ENCODE data around the gene PIP5K1B. TPM values are rescaled to one million over a fixed set of nuclear protein-coding genes. Genes with fewer than 3 reads are reported as not detected.

The PIP5K1B gene
- total RNA-seq, 1 experiment from 2014 or later, result 2.5 TPM

- Histone ChIP-seq H3K23me2 (ENCODE audit: insufficient read length, low read depth, low read length, poor library complexity, severe bottlenecking) (no peaks in the 10 kb centered on the region), H3K4me1 (ENCODE audit: insufficient read depth, low read length) (peaks cover 5% of the 10 kb centered on the region; the same call in 1 of the 2 replicates), H3K14ac (ENCODE audit: insufficient read depth, low read length) (no peak overlapping the region), H2BK20ac (ENCODE audit: low read depth, low read length, poor library complexity, severe bottlenecking) (no peak overlapping the region), H3K79me2 (ENCODE audit: insufficient read depth, low read length) (no peaks in the 10 kb centered on the region), H3T11ph (ENCODE audit: low read length) (no peak overlapping the region), H2BK12ac (ENCODE audit: insufficient read length, low read depth, low read length) (no peak overlapping the region), H3K4ac (ENCODE audit: low read depth, low read length) (no peak overlapping the region), H2AFZ (ENCODE audit: low read length) (no peak overlapping the region), H2BK15ac (ENCODE audit: low read depth, low read length) (no peak overlapping the region), H2BK120ac (ENCODE audit: low read depth, low read length, poor library complexity, severe bottlenecking) (no peak overlapping the region), H3K9me3 (ENCODE audit: control insufficient read depth, low read depth, low read length) (no peaks in the 10 kb centered on the region), H2AK5ac (ENCODE audit: insufficient read length, low read length) (no peak overlapping the region), H4K91ac (ENCODE audit: insufficient read length, low read depth, low read length) (no peak overlapping the region), H4K8ac (replicated peaks; ENCODE audit: insufficient read length, low read depth, low read length) (no peak overlapping the region), H3K23ac (ENCODE audit: insufficient read length, low read depth, low read length) (no peak overlapping the region), H3K79me1 (ENCODE audit: insufficient read depth, low read depth, low read length, poor library complexity, severe bottlenecking) (no peaks in the 10 kb centered on the region), H3K27ac (ENCODE audit: insufficient read length, low read depth, low read length) (no peak overlapping the region), H3K9ac (ENCODE audit: extremely low read depth, insufficient read length, low read length) (no peak overlapping the region), H4K5ac (ENCODE audit: insufficient read length, low read depth, low read length) (no peak overlapping the region), H3K18ac (ENCODE audit: insufficient read length, low read depth, low read length) (no peak overlapping the region), H4K20me1 (ENCODE audit: control insufficient read depth, insufficient read depth, insufficient read length) (no peaks in the 10 kb centered on the region), H2BK5ac (ENCODE audit: insufficient read length, low read length) (no peak overlapping the region), H3K27me3 (ENCODE audit: insufficient read depth, low read length) (no peaks in the 10 kb centered on the region), H3K4me2 (ENCODE audit: insufficient read depth, insufficient read length, low read length) (no peak overlapping the region), H3K56ac (ENCODE audit: insufficient read length, low read depth, low read length) (no peak overlapping the region)
- H3K4me3 Mint-ChIP-seq, result no peak overlapping the region
- no peak for DNase-seq
- H3K9me3 Mint-ChIP-seq, result no peaks in the 10 kb centered on the region
- H3K36me3 Mint-ChIP-seq (ENCODE audit: insufficient read depth in 1 of 3, low read depth in 3 of 3), result no peaks in the 10 kb centered on the region; a peak in 1 of 7 replicates
- no peak for TF ChIP-seq CTCF (conservative IDR thresholded peaks at IDR 0.05)
- H3K27me3 Mint-ChIP-seq (ENCODE audit: low read depth), result peaks cover 5% of the 10 kb centered on the region
- H3K27ac Mint-ChIP-seq, result no peak overlapping the region
- WGBS (ENCODE audit: extremely low coverage, insufficient read length, low lambda C conversion rate), result no CpG with 5 or more reads among the region's 14 CpGs
- H3K4me1 Mint-ChIP-seq, result peaks cover 29 to 34% of the 10 kb centered on the region in 2 experiments
Measured at GRCh38 chr9:68827837-68828744, 123.1 kb downstream of the PIP5K1B start.
